ENCODE results near the gene AMOTL2.
A peak's percentile ranks its signal among the peaks of the same experiment; 100 is the strongest.

The AMOTL2 gene

GRCh38 chr3:134378384-134378783 lies 4.1 kb upstream of the AMOTL2 start:
- peak; percentile 25 for DNase-seq

- DNase-seq, result no peak
These were observed 3.6 kb upstream of the AMOTL2 start for GRCh38 chr3:134377896-134378295.

- DNase-seq, result no peak
These were observed 2.7 kb upstream of the AMOTL2 start for GRCh38 chr3:134376786-134377426.

GRCh38 chr3:134376385-134376765 lies 2.1 kb upstream of the AMOTL2 start:
- no peak for DNase-seq

GRCh38 chr3:134375582-134376384 lies 1.5 kb upstream of the AMOTL2 start:
- DNase-seq, result no peak

GRCh38 chr3:134374791-134375581 lies 739 bp upstream of the AMOTL2 start:
- no peak for DNase-seq

GRCh38 chr3:134373271-134374104 lies 759 bp downstream of the AMOTL2 start:
- no peak for DNase-seq

GRCh38 chr3:134372396-134373270 lies 1.6 kb downstream of the AMOTL2 start:
- DNase-seq, result no peak

- DNase-seq, result no peak
These were observed 2.5 kb downstream of the AMOTL2 start for GRCh38 chr3:134371542-134372324.

- no peak for DNase-seq
These were observed 3.4 kb downstream of the AMOTL2 start for GRCh38 chr3:134370611-134371531.

- DNase-seq, result no peak
These were observed 4.2 kb downstream of the AMOTL2 start for GRCh38 chr3:134369861-134370596.

GRCh38 chr3:134369231-134369741 lies 5.0 kb downstream of the AMOTL2 start:
- DNase-seq, result no peak

GRCh38 chr3:134368751-134369105 lies 5.5 kb downstream of the AMOTL2 start:
- DNase-seq, result no peak

- DNase-seq, result no peak
These were observed 6.1 kb downstream of the AMOTL2 start for GRCh38 chr3:134367869-134368750.

- no peak for DNase-seq
These were observed 7.1 kb downstream of the AMOTL2 start for GRCh38 chr3:134366928-134367811.

GRCh38 chr3:134366221-134366927 lies 7.9 kb downstream of the AMOTL2 start:
- DNase-seq, result no peak

Data from OCI-M1 (cell line).